Naive thymus-derived CD4-positive, alpha-beta T cell (primary cell): ENCODE measurements around the gene SORCS2. TPM values are rescaled to one million over a fixed set of nuclear protein-coding genes. Genes with fewer than 3 reads are reported as not detected.

Experiments used
- ATAC-seq: fragments of 150-1000 bp; cut with Tn5 transposase; 2 replicates; pipeline ENCODE4 v1.10.0; 2021; ENCODE audit warnings: mild to moderate bottlenecking, moderate library complexity
- CTCF ChIA-PET: fragments of 350-600 bp; sonication (Branson Sonifier 250); formaldehyde crosslinking; loops from one replicate; lab custom pipeline; 2021; ENCODE audit warnings: antibody characterized with exemption; lab: Charles Lee
- POLR2A ChIA-PET: fragments of 350-600 bp; sonication (Branson Sonifier 250); formaldehyde crosslinking; loops from one replicate; lab custom pipeline; 2021; ENCODE audit warnings: antibody characterized with exemption, inconsistent platforms; lab: Charles Lee
- DNase-seq, 9 donors: peaks; one replicate each; pipeline versions ENCODE4 v3.0.0 to v3.0.0-alpha.2; 2020 to 2022; ENCODE audit warnings: mixed read lengths in 1 of 9
- H3K27ac ChIP-seq: one replicate; pipeline ENCODE4 v1.7.0; 2013; ENCODE audit warnings: mild to moderate bottlenecking, low read depth, low read length, moderate library complexity
- H3K27me3 ChIP-seq, 2 donors: one replicate each; pipeline ENCODE4 v1.7.0; 2013; ENCODE audit warnings: low read length in 2 of 2, mild to moderate bottlenecking in 2 of 2, moderate library complexity in 2 of 2; ENCODE audit not compliant: control insufficient read depth in 2 of 2, insufficient read depth in 2 of 2
- H3K36me3 ChIP-seq, 3 experiments: 1 replicate in 2 of 3; 2 replicates in 1 of 3; pipeline ENCODE4 v1.7.0; 2013; ENCODE audit warnings: low read length in 3 of 3, mild to moderate bottlenecking in 3 of 3, moderate library complexity in 1 of 3; ENCODE audit not compliant: insufficient read depth in 3 of 3, control insufficient read depth in 2 of 3
- H3K4me1 ChIP-seq, 2 donors: one replicate each; pipeline ENCODE4 v1.7.0; 2013; ENCODE audit warnings: low read length in 2 of 2, mild to moderate bottlenecking in 2 of 2, moderate library complexity in 1 of 2; ENCODE audit not compliant: control insufficient read depth in 2 of 2, insufficient read depth in 2 of 2
- H3K4me3 ChIP-seq: 2 replicates; pipeline ENCODE4 v1.7.0; 2013; ENCODE audit warnings: mild to moderate bottlenecking, low read length
- H3K9me3 ChIP-seq, 3 experiments: 1 replicate in 2 of 3; 2 replicates in 1 of 3; pipeline ENCODE4 v1.7.0; 2013; ENCODE audit warnings: low read length in 3 of 3; ENCODE audit not compliant: control insufficient read depth in 2 of 3
- H3K27ac Mint-ChIP-seq, 9 donors: one replicate each; pipeline ENCODE4 v1.8.0; 2020 to 2022; ENCODE audit warnings: mixed read lengths in 9 of 9, mild to moderate bottlenecking in 8 of 9, moderate library complexity in 5 of 9, inconsistent platforms in 2 of 9
- H3K27me3 Mint-ChIP-seq, 5 donors: one replicate each; pipeline ENCODE4 v1.8.0; 2021 to 2022; ENCODE audit warnings: mixed read lengths in 5 of 5, mild to moderate bottlenecking in 1 of 5
- H3K36me3 Mint-ChIP-seq, 5 donors: one replicate each; pipeline ENCODE4 v1.8.0; 2020 to 2022; ENCODE audit warnings: mixed read lengths in 5 of 5, mild to moderate bottlenecking in 3 of 5, inconsistent platforms in 1 of 5
- H3K4me1 Mint-ChIP-seq, 7 donors: one replicate each; pipeline ENCODE4 v1.8.0; 2020 to 2022; ENCODE audit warnings: mixed read lengths in 7 of 7, mild to moderate bottlenecking in 3 of 7, inconsistent platforms in 1 of 7
- H3K4me3 Mint-ChIP-seq, 10 donors: one replicate each; pipeline ENCODE4 v1.8.0; 2020 to 2022; ENCODE audit warnings: mild to moderate bottlenecking in 10 of 10, mixed read lengths in 10 of 10, moderate library complexity in 6 of 10, inconsistent platforms in 2 of 10
- H3K9me3 Mint-ChIP-seq, 11 donors: one replicate each; pipeline ENCODE4 v1.8.0; 2020 to 2022; ENCODE audit warnings: mixed read lengths in 11 of 11, mild to moderate bottlenecking in 4 of 11, inconsistent platforms in 1 of 11, moderate library complexity in 1 of 11
- intact Hi-C, 2 donors: fragments of 100-400 bp; cut with micrococcal nuclease; formaldehyde crosslinking; loops; one replicate each; pipeline ENCODE4 v1.15.1; 2023
- polyA plus RNA-seq, 2 donors: library from polyadenylated mRNA; unstranded; fragments of 300-500 nt; fragmentation: Illumina TruSeq; gene quantifications; one replicate each; pipeline ENCODE4 v1.2.3, GENCODE V29; 2021
- total RNA-seq, 6 experiments: library from RNA in 5 of 6; stranded (reverse) in 5 of 6; gene quantifications; 1 replicate in 5 of 6; 2 replicates in 1 of 6; pipeline ENCODE4 v1.2.3 and lab custom pipeline; 2021 to 2026

The SORCS2 gene
- total and polyA plus RNA-seq, 7 experiments from 2014 or later = 0.10 TPM; not detected in 6

DNA sequence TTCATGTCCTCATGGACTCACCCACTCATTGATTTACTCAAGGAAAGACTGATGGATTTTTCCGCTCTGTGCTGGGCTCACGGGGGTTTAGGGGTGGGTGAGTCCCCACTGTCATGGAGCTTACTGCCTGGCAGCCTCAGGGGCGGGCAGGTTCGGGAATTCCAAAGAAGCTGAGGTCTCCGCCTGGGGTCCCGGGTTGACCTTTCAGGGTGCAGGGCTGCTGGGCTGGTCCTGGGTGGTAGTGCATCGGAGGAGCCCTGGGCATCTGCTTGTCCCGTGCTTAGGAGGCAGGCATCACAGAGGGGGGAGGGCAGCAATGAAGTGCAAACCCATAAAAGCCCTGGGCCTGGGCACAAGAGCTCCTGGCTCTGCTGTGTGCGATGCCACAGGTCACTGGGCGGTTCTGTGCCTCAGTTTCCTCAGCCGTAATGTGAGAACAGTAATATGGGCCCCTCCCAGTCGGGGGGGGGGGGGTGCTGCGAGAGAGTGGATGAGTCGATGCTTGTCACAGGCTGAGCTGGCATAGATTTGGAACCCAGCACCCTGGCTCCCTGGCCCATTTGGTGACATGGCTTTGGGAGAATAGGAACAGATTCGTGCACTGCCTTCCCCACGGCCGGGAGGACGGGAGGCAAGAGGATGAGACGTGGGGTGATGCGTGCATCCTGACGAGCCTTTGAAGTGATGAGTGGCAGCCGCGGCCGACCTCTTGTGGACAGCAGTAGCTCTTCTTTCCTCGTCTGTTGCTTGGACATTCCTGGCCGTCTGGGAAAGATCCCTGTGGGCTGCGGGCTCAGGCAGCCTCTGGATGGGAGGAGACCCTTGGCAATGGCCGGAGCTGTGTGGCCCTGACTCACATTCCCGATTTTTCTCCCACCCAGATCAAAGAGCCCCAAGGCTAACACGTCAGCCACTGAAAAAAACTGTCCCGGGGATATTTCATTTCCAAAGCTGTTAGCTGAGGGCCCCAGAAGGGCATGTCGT is 200.4 kb downstream of the SORCS2 start:
- H3K27me3 Mint-ChIP-seq = peaks cover under 1 to 24% (median 5%) of the 10 kb centered on the region in 5 donors
- Histone ChIP-seq H3K36me3 (no peaks in the 10 kb centered on the region), H3K27me3 (no peaks in the 10 kb centered on the region), H3K27ac (no peak overlapping the region), H3K4me1 (no peaks in the 10 kb centered on the region), H3K4me3 (no peak overlapping the region), H3K9me3 (no peaks in the 10 kb centered on the region)
- peaks cover 0 to under 1% (median 0%) of the 10 kb centered on the region in 7 donors for H3K4me1 Mint-ChIP-seq
- ATAC-seq (no peak), DNase-seq (peak in 1 of 9 donors; percentile 12)
- ChIA-PET CTCF (no interaction called here), POLR2A (no interaction called here)
- no peak overlapping the region for H3K4me3 Mint-ChIP-seq
- H3K9me3 Mint-ChIP-seq = peaks cover 0 to 2% (median 0%) of the 10 kb centered on the region in 11 donors
- intact Hi-C loops = no loop called here
- H3K36me3 Mint-ChIP-seq = no peaks in the 10 kb centered on the region
- no peak overlapping the region for H3K27ac Mint-ChIP-seq

DNA sequence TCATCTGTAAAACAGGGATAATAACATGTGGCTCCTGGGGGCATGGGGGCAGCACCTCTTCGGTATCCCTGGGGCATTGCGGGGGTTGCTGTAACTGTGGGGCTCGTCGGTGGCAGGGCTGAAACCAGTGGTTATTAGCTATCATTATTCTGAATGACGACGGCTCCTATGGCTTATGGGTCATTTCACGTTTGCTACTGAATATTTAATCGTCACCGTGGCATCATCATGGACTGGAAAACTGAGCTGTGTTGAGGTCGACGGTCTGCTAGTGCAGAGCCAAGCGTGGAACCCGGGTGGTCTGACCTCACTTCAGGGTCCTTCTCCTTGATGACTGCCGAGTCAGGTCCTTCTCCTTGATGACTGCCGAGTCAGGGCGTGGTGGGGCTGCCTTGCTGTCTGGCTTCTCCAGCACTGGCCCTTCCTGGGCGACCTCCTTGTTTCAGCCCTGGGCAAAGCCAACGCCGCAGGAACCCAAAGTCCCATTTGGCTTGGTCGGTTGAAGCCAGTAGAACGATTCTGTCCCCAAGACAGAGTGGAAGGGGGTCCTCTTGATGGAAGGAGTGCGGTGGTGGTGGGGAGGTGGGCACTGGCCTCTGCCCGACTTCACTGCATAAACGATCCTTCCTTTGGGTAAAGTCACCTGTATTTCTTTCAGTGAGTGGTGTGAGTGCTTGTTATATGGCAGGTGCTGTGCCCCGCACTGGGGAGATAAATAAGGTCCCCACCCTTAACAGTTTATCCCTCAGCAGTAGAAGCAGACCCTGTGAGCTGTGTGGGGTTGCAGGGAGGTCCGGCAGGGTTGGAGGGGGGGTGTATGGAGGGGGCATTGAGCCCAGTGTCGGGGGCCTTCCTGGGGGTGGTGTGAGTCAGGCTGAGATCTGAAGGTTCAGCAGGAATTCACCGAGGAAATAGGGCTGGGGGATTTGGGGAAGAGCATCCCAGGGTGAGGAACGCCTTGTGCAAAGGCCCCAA is 201.6 kb downstream of the SORCS2 start:
- peaks cover 0 to 2% (median 0%) of the 10 kb centered on the region in 11 donors for H3K9me3 Mint-ChIP-seq
- Histone ChIP-seq H3K36me3 (no peaks in the 10 kb centered on the region), H3K4me1 (no peaks in the 10 kb centered on the region), H3K27ac (no peak overlapping the region), H3K27me3 (no peaks in the 10 kb centered on the region), H3K4me3 (no peak overlapping the region), H3K9me3 (no peaks in the 10 kb centered on the region)
- H3K27me3 Mint-ChIP-seq = peaks cover 5 to 32% (median 9%) of the 10 kb centered on the region in 5 donors
- H3K36me3 Mint-ChIP-seq = no peaks in the 10 kb centered on the region
- DNase-seq (peak in 1 of 9 donors; percentile 4), ATAC-seq (no peak)
- ChIA-PET CTCF (no interaction called here), POLR2A (no interaction called here)
- H3K4me1 Mint-ChIP-seq = peaks cover 0 to 2% (median 0%) of the 10 kb centered on the region in 7 donors
- H3K27ac Mint-ChIP-seq = no peak overlapping the region
- H3K4me3 Mint-ChIP-seq = no peak overlapping the region
- intact Hi-C loops = no loop called here

DNA sequence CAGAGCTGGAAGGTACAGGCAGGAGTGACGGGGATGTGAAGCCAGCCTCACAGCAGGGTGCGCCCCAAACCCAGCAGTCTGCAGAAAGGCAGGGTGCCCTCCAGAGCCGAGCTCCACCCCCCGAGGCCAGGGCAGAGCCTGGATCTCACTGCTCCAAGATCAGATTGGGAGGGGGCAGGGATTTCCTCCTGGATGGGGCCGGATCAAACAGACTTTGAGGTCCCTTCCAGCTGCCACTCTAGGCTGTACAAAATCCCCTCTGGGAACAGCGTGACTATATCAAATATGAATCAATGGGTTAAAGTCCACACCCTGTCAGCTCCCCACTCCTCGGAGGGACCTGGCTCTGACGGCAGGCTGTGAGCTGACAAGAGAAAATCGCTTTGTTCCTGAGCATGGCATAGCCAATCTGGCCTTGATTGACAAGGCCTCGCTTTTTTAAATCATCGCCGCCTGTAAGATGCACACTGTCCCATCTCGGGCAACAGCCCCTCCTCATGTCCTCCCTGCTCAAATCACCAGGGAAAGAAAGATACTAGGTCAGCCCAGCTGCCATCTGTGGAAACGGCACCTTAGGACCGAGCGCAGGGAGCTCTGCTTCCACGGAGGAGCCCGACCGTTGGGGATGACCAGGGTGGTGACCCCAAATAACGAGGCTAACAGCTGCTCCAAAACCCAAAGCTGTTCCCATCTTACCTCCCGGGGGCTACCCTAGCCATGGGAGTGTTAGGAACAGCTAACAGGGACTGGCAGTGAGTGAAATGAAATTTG is 202.5 kb downstream of the SORCS2 start:
- DNase-seq (no peak), ATAC-seq (no peak)
- Mint-ChIP-seq H3K36me3 (no peaks in the 10 kb centered on the region), H3K27ac (no peak overlapping the region), H3K4me1 (peaks cover 0 to 4% (median 0%) of the 10 kb centered on the region in 7 donors), H3K27me3 (peaks cover 5 to 32% (median 10%) of the 10 kb centered on the region in 5 donors), H3K4me3 (no peak overlapping the region), H3K9me3 (peaks cover 0 to 2% (median 0%) of the 10 kb centered on the region in 11 donors)
- H3K27me3 ChIP-seq = no peaks in the 10 kb centered on the region
- no peak overlapping the region for H3K27ac ChIP-seq
- H3K36me3 ChIP-seq = no peaks in the 10 kb centered on the region
- no peaks in the 10 kb centered on the region for H3K9me3 ChIP-seq
- H3K4me3 ChIP-seq = no peak overlapping the region
- ChIA-PET POLR2A (no interaction called here), CTCF (no interaction called here)
- H3K4me1 ChIP-seq = no peaks in the 10 kb centered on the region
- intact Hi-C loops = no loop called here

DNA sequence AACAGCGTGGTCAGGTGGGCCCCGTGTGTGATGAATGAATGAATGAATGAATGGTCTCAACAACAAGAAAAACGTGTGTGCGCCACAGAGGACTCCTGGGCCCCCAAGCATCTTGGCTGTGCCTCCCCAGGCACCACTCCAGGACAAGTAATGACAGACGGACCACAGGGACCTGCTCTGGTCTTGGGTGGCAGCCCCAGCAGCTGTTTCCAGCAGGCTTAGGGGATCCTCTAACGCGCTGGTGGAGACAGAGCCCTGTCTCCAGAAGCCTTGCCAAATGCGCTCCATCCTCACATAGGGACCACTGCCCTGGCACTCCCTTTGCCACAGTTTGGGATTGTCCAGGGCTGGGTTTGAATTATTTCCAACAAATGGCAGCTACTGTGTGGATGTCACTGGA is 203.3 kb downstream of the SORCS2 start:
- Histone ChIP-seq H3K4me1 (no peaks in the 10 kb centered on the region), H3K36me3 (no peaks in the 10 kb centered on the region), H3K4me3 (no peak overlapping the region), H3K27ac (no peak overlapping the region), H3K9me3 (no peaks in the 10 kb centered on the region), H3K27me3 (no peaks in the 10 kb centered on the region)
- ChIA-PET CTCF (no interaction called here), POLR2A (no interaction called here)
- ATAC-seq = no peak
- Mint-ChIP-seq H3K4me1 (peaks cover 0 to 4% (median 0%) of the 10 kb centered on the region in 7 donors), H3K36me3 (no peaks in the 10 kb centered on the region), H3K27ac (no peak overlapping the region), H3K4me3 (no peak overlapping the region), H3K27me3 (peaks cover 10 to 38% (median 16%) of the 10 kb centered on the region in 5 donors), H3K9me3 (peaks cover 0 to 7% (median 2%) of the 10 kb centered on the region in 11 donors)
- no peak for DNase-seq
- intact Hi-C loops = no loop called here

DNA sequence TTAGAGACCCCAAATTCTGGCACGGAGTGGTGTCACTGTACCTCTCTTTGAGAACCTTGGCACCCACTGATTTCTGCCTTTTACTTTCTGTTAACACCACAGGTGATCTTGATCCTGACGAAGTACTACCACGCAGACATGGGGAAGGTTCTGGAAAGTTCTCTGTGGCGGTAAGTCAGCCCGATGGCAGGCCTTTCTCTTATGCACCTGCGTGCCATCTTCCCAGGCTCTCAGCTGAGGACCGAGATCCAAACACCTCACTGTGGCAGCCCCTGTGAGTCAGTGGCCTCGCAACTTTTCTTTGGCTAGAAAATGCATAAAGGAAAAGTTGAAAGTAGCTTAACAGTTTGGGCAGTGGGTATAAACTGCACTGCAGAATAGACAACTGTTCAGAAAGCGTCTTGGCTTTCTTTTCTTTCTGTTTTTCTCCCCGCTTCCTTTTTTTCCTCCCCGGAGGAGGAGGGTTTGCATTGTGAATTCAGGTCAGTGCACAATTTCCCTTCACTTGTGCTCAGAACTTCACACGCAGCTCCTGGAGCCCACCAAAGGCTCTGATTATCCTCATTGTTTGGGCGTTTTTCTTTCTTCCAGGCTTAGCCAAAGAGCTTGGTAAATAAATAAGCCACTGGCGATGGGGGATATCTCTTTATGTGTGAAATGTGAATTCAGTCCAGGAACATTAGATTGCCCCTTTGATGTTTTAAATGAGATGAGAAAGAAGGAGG is 204.0 kb downstream of the SORCS2 start:
- no peak for DNase-seq
- H3K27me3 Mint-ChIP-seq = peaks cover 10 to 45% (median 23%) of the 10 kb centered on the region in 5 donors
- no peak for ATAC-seq
- no peaks in the 10 kb centered on the region for H3K36me3 ChIP-seq
- no peaks in the 10 kb centered on the region for H3K36me3 Mint-ChIP-seq
- peaks cover 0 to 9% (median 6%) of the 10 kb centered on the region in 11 donors for H3K9me3 Mint-ChIP-seq
- no peaks in the 10 kb centered on the region for H3K9me3 ChIP-seq
- ChIA-PET CTCF (no interaction called here), POLR2A (interaction anchor here (0.5 kb wide), 1 partner anchor 853 kb away, joined by 3 read pairs; no protein-coding TSS in a partner anchor)
- H3K27me3 ChIP-seq = no peaks in the 10 kb centered on the region
- peaks cover 0 to 4% (median 0%) of the 10 kb centered on the region in 7 donors for H3K4me1 Mint-ChIP-seq
- H3K4me3 ChIP-seq = no peak overlapping the region
- H3K4me1 ChIP-seq = no peaks in the 10 kb centered on the region
- H3K4me3 Mint-ChIP-seq = no peak overlapping the region
- H3K27ac Mint-ChIP-seq = no peak overlapping the region
- H3K27ac ChIP-seq = no peak overlapping the region
- intact Hi-C loops = no loop called here
